ENCODE results near the gene SLC29A3.

DNA sequence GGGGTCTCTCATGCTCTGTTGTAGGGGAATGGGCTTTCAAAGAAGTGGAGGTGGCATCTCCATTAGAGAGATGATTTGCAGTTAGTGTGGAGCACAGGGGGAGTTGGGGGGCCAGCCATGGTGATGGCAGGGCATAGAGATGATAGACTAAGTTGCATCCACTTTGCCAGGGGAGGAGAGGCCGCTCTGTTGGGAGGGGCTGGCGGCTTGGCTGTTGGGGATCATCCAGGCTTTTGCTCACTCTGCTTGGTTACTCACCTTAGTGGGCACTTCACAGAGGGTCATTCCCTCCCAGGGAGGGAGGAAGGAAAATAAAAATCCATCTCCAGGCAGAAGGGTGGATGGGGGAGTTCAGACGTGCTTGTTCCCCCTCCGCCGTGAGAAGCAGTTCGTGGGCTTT, 46.3 kb downstream of the SLC29A3 start:
- TF ChIP-seq, protein P1, sequence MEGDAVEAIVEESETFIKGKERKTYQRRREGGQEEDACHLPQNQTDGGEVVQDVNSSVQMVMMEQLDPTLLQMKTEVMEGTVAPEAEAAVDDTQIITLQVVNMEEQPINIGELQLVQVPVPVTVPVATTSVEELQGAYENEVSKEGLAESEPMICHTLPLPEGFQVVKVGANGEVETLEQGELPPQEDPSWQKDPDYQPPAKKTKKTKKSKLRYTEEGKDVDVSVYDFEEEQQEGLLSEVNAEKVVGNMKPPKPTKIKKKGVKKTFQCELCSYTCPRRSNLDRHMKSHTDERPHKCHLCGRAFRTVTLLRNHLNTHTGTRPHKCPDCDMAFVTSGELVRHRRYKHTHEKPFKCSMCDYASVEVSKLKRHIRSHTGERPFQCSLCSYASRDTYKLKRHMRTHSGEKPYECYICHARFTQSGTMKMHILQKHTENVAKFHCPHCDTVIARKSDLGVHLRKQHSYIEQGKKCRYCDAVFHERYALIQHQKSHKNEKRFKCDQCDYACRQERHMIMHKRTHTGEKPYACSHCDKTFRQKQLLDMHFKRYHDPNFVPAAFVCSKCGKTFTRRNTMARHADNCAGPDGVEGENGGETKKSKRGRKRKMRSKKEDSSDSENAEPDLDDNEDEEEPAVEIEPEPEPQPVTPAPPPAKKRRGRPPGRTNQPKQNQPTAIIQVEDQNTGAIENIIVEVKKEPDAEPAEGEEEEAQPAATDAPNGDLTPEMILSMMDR (IDR thresholded peaks at IDR 0.05), result no peak
- no peak for TF ChIP-seq POLR2A (IDR thresholded peaks at IDR 0.05)
